C4-2B (cell line): ENCODE results near the gene PIK3R6.

ENCODE experiments used
- H3K27ac ChIP-seq: fragments of 450-650 bp; 2 replicates; pipeline ENCODE4 v1.5.1; 2017
- ZFX ChIP-seq: fragments of 450-650 bp; IDR thresholded peaks from 2 replicates; pipeline ENCODE4 v1.6.1; 2017
- TF ChIP-seq, protein P1 (sequence below): fragments of 450-650 bp; conservative IDR thresholded peaks from 2 replicates; pipeline ENCODE4 v1.5.1; 2017; ENCODE audit warnings: mild to moderate bottlenecking

PIK3R6 gene

DNA sequence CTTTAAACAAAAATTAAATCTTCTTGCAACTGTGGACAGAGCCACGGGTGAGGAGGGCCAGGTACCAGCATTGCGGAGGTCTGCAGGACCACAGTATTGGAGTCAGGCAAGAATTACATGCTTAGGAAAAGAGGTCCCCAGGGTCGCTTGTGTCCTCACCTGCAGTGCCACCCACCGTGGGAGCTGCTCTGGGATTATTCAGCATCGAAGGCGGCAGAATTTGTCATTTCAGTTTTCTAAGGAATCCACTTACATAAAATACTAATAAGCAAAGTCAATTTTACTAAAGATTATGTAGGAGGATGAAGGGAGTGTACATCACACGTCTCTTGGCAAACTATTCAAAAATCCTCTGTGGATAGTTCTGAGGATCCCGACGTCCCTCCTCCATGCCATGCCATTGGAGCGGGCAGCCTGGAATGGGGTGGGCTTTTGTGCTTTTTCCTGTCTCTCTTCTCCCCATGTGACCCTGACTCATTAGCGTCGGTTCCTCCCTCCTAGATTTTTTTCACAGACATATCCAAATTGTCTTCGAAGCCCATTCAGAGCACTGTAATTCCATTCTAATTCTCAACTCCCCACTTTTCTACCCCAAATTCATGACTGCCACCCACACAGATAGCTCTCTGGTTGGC is 3.0 kb upstream of the PIK3R6 start:
- H3K27ac ChIP-seq, result no peak overlapping the region
- TF ChIP-seq, protein P1, sequence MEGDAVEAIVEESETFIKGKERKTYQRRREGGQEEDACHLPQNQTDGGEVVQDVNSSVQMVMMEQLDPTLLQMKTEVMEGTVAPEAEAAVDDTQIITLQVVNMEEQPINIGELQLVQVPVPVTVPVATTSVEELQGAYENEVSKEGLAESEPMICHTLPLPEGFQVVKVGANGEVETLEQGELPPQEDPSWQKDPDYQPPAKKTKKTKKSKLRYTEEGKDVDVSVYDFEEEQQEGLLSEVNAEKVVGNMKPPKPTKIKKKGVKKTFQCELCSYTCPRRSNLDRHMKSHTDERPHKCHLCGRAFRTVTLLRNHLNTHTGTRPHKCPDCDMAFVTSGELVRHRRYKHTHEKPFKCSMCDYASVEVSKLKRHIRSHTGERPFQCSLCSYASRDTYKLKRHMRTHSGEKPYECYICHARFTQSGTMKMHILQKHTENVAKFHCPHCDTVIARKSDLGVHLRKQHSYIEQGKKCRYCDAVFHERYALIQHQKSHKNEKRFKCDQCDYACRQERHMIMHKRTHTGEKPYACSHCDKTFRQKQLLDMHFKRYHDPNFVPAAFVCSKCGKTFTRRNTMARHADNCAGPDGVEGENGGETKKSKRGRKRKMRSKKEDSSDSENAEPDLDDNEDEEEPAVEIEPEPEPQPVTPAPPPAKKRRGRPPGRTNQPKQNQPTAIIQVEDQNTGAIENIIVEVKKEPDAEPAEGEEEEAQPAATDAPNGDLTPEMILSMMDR, result no peak

DNA sequence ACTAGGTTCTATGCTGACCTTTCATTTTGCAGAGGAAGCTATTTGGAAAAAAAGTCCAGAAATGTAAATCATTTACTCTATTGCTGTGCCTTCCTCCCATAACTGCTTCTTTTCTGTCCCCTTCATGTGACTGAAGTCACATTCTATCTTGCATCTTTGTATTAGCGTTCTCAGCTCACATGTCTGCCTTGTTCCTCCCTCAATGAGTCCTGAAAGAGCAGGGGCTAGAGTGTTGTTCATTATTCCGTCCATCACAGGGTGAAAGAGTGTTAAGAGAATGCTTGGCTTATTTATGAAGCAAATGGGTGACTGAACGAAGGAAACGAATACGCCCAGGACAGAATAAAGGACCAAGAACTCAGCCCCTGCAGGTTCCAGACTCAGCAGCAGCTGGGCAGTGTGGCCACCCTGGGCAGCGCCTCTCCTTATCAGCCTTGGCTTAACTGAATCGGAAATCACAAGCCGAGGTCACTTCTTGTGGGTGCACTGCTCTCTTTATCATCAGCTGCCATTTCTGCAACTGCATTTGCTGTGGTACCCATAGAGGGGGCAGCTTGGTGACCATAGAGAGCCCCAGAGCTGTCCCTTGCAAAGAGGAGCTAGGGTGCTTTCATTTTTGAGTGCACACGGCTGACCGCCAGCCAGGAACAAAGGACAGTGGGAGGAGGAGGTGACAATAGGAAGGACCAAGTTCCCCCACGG is 1.8 kb upstream of the PIK3R6 start:
- H3K27ac ChIP-seq, result no peak overlapping the region
- TF ChIP-seq, protein P1, result no peak
- TF ChIP-seq ZFX, result no peak

DNA sequence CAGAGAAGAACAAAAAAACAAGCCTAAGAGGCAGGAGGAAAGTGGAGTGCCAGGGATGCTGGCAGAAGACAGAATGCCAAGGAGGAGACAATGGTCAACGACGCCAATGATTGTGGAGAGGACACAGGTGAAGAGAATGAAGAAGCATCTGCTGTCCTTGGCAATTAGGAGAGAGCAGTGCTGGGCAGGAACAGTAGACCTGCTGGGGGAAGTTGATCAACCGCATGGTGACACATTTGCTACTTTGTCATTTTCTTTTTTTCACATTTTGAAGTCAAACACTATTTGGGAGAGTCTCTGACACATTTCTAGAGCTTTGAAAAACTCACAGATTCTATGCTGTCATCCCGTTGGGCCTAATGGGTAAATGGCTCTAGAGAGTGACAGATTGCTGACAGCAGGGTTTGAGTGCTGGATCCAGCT is 1.1 kb upstream of the PIK3R6 start:
- TF ChIP-seq ZFX, result no peak
- TF ChIP-seq, protein P1, result no peak
- H3K27ac ChIP-seq, result no peak overlapping the region

DNA sequence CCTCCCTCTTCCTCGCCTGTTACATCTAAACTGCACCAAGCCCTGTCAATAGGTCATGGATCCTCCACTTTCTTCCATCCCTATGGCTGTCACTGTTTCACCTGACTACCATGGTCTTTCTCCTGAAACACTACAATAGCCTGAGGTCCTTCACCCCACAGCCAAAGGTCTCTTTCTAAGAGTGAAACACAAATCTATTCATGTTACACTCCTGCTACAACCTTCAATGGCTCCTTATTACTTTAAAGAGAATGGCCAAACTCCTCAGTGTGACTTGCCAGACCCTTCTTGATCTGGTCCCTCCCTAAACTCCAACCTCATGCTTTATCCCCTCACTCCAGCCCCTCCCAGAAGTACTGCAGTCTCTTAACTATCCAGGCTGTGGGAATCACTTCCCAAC is 618 bp upstream of the PIK3R6 start:
- H3K27ac ChIP-seq, result no peak overlapping the region
- no peak for TF ChIP-seq ZFX

DNA sequence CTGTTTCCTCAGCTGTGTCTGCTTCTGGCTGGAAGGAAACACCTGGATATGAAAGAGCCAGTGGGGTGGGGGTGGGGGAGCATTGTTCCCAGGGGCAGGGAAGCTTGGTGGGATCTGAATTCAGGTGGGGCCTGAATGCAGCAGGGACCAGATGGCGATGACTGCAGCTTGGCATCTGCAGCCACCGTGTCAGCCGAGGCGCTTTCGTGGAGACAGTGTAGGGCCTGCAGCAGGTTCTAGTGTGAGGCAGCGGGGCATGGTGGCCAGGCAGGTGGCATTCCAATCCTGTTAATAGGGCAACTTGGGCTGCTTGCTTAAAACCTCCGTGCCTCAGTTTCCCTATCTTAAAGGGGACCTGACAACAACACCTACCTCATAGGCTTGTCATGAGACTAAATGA is 1.7 kb downstream of the PIK3R6 start:
- H3K27ac ChIP-seq, result no peak overlapping the region
- no peak for TF ChIP-seq ZFX
- TF ChIP-seq, protein P1, result no peak

DNA sequence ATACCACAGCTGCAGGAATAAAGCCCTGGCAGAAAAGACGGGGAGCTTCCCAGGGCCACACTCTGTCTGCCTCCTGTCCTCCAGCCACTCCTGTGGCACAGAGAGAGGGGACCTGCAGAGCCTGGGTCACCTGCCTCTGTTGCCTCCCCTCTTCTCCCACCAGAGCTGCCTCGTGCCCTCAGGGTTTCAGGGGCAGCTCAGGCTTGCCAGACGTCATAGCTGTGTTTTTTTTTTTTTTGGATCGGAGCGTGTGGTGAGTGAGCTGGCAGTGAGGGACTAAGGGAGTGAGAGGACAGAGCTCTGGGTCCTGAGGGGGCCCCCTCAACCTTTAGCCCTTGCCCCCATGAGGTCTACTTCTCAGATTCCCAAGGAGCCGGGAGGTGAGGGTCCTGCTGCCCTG is 2.1 kb downstream of the PIK3R6 start:
- no peak overlapping the region for H3K27ac ChIP-seq

DNA sequence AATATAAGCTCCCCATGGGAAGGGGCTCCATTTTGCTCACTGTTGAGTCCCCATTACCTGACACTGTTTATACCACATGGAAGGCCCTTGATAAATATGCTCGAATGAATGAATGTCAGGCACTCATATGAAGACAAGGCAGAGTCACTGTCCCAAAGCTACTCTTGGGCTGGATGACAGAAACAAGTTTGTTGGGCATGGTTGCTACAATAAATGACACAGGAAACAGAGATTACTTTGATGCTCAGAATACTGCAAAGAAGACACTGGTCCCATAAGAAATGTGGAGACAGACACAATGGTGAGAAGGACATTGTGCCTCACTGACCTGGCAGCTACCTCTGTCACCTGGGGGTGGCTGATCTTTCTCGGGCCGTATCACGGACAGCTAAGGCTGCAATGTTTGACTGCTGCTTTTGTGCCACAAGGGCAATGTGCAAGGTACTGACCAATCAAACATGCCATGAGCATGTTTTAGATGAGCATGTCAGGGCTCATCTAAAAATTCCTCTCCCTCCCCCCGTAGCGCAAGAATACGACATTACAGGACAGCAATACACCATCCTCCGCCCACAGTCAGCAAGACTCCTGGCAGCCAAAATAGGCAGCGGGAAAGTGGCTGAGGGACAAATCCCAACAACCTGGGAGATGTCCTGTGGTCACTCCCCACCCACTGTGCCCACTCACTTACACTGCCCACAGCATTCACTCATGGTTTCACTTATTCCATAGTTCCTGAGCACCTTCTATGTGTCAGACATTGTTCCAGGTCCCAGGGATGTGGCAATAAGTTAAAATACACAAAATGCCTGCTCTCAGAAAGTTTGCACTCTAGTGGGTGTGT is 5.0 kb downstream of the PIK3R6 start:
- no peak overlapping the region for H3K27ac ChIP-seq
- TF ChIP-seq, protein P1, result no peak
- no peak for TF ChIP-seq ZFX

More for the DNA sequence above, 2.1 kb downstream of the PIK3R6 start:
- TF ChIP-seq, protein P1, result no peak
- TF ChIP-seq ZFX, result no peak
